OCI-LY1 (cell line): ENCODE measurements around the gene ARHGEF19.

Source experiments
- EZH2 ChIP-seq: fragments of 200-600 bp; sonication (generic), shearing (Covaris generic); IDR thresholded peaks from 2 replicates; pipeline ENCODE4 v1.8.0; 2017; ENCODE audit warnings: borderline replicate concordance, mixed run types, mild to moderate bottlenecking, antibody characterized with exemption, low read length, moderate library complexity, mixed read lengths
- TF ChIP-seq, protein P1 (sequence below): fragments of 200-600 bp; sonication (generic), shearing (Covaris generic); IDR thresholded peaks from 2 replicates; pipeline ENCODE4 v1.5.1; 2017; ENCODE audit warnings: mild to moderate bottlenecking, antibody characterized with exemption, low read length, moderate library complexity, mixed read lengths

DNA sequence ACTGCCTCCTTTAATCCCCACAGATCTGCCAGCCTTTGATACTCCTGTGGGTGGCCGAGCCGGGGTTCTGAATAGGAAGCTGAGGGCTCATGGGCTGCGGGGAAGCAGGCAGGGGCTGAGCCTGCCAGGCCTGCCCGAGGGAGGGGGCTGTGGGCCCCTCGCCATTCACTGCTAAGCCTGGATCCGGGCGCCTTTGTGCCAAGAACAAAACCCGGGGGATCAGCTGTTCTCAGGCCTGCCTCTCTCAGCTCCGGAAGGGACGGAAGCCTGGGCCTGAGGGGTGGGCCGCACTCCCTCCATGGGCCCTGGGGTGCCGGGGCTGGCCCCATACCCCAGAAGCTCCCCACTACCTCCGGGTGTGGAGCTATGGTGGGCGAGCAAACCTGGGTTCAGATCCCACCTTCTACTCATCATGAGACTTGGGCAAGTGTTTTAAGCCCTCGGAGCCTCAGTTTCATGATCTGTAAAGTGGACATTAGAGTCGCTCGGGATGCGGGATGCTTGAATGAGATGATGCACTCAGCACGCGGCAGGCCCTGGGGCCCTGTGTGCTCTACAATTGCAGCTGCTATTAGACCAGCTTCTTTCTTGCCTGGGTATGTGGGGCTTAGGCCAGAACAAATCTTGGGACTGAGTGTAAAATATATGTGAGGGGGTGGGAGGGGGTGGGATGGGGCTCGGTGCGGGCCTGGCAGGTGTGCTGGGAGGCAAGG, 37.4 kb downstream of the ARHGEF19 start:
- no peak for TF ChIP-seq EZH2
- TF ChIP-seq, protein P1, sequence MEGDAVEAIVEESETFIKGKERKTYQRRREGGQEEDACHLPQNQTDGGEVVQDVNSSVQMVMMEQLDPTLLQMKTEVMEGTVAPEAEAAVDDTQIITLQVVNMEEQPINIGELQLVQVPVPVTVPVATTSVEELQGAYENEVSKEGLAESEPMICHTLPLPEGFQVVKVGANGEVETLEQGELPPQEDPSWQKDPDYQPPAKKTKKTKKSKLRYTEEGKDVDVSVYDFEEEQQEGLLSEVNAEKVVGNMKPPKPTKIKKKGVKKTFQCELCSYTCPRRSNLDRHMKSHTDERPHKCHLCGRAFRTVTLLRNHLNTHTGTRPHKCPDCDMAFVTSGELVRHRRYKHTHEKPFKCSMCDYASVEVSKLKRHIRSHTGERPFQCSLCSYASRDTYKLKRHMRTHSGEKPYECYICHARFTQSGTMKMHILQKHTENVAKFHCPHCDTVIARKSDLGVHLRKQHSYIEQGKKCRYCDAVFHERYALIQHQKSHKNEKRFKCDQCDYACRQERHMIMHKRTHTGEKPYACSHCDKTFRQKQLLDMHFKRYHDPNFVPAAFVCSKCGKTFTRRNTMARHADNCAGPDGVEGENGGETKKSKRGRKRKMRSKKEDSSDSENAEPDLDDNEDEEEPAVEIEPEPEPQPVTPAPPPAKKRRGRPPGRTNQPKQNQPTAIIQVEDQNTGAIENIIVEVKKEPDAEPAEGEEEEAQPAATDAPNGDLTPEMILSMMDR, result no peak
